WI38 (cell line): ENCODE results near the gene TSR3.
A peak's percentile ranks its signal among the peaks of the same experiment; 100 is the strongest.

Experiments used
- H3K4me3 ChIP-seq: 2 replicates; pipeline ENCODE4 v1.5.1; 2011; ENCODE audit warnings: low read depth, mild to moderate bottlenecking, control low read depth, low read length
- CTCF ChIP-seq: IDR thresholded peaks from 2 replicates; pipeline ENCODE4 v1.5.1; 2012; ENCODE audit warnings: low read depth, mild to moderate bottlenecking, control low read depth, low read length

TSR3 gene

GRCh38 chr16:1341495-1342420 is 9.9 kb downstream of the TSR3 start:
- no peak for TF ChIP-seq CTCF
- H3K4me3 ChIP-seq = no peak overlapping the region

- TF ChIP-seq CTCF = no peak
Observed at GRCh38 chr16:1340730-1341494, 10.8 kb downstream of the TSR3 start.

GRCh38 chr16:1338855-1339675 is 12.6 kb downstream of the TSR3 start:
- no peak overlapping the region for H3K4me3 ChIP-seq
- no peak for TF ChIP-seq CTCF

More at GRCh38 chr16:1340730-1341494, 10.8 kb downstream of the TSR3 start:
- no peak overlapping the region for H3K4me3 ChIP-seq

- peak; percentile 27; the same call in 1 of the 2 replicates for TF ChIP-seq CTCF
- H3K4me3 ChIP-seq = no peak overlapping the region
Observed at GRCh38 chr16:1338119-1338730, 13.5 kb downstream of the TSR3 start.

GRCh38 chr16:1337486-1337885 is 14.2 kb downstream of the TSR3 start:
- no peak for TF ChIP-seq CTCF
- no peak overlapping the region for H3K4me3 ChIP-seq

GRCh38 chr16:1336619-1337018 is 15.1 kb downstream of the TSR3 start:
- TF ChIP-seq CTCF = no peak
- no peak overlapping the region for H3K4me3 ChIP-seq
